ENCODE measurements around the gene UNK. TPM values are rescaled to one million over a fixed set of nuclear protein-coding genes. Genes with fewer than 3 reads are reported as not detected.

The UNK gene
- total RNA-seq, 1 donor from 2014 or later = 49.7 TPM

- Mint-ChIP-seq H3K27ac (no peak overlapping the region), H3K27me3 (no peaks in the 10 kb centered on the region), H3K36me3 (no peaks in the 10 kb centered on the region), H3K4me3 (no peak overlapping the region), H3K4me1 (ENCODE audit: unreplicated experiment) (peaks cover 19% of the 10 kb centered on the region), H3K9me3 (no peaks in the 10 kb centered on the region)
- no peak for TF ChIP-seq CTCF (conservative IDR thresholded peaks at IDR 0.05)
- no peak for DNase-seq (ENCODE audit: extremely low spot score, unreplicated experiment)
These were observed 57.8 kb downstream of the UNK start for GRCh38 chr17:75842411-75842810.

GRCh38 chr17:75842963-75843576 lies 58.5 kb downstream of the UNK start:
- no peak for TF ChIP-seq CTCF (conservative IDR thresholded peaks at IDR 0.05)
- no peaks in the 10 kb centered on the region for H3K27me3 Mint-ChIP-seq
- no peaks in the 10 kb centered on the region for H3K36me3 Mint-ChIP-seq
- H3K9me3 Mint-ChIP-seq = no peaks in the 10 kb centered on the region
- DNase-seq (ENCODE audit: extremely low spot score, unreplicated experiment) = no peak
- H3K4me1 Mint-ChIP-seq (ENCODE audit: unreplicated experiment) = peaks cover 14% of the 10 kb centered on the region
- no peak overlapping the region for H3K27ac Mint-ChIP-seq
- no peak overlapping the region for H3K4me3 Mint-ChIP-seq

GRCh38 chr17:75843577-75844529 lies 59.2 kb downstream of the UNK start, which contains the start of gene UNC13D:
Gene UNC13D (minus strand): TSS chr17:75844404. CDS start chr17:75844337, 67 bp downstream.
- Mint-ChIP-seq H3K4me1 (ENCODE audit: unreplicated experiment) (peaks cover 12% of the 10 kb centered on the region), H3K4me3 (peak within 1 kb of the TSS; percentile 25), H3K36me3 (peaks cover 3% of the 10 kb centered on the region), H3K9me3 (no peaks in the 10 kb centered on the region), H3K27ac (peak within 1 kb of the TSS; percentile 93), H3K27me3 (no peaks in the 10 kb centered on the region)
- no peak for TF ChIP-seq CTCF (conservative IDR thresholded peaks at IDR 0.05)
- no peak for DNase-seq (ENCODE audit: extremely low spot score, unreplicated experiment)

- no peak for TF ChIP-seq CTCF (conservative IDR thresholded peaks at IDR 0.05)
- Mint-ChIP-seq H3K4me3 (peak overlapping the region; percentile 25), H3K36me3 (peaks cover 3% of the 10 kb centered on the region), H3K9me3 (no peaks in the 10 kb centered on the region), H3K27me3 (no peaks in the 10 kb centered on the region), H3K27ac (peak overlapping the region; percentile 93), H3K4me1 (ENCODE audit: unreplicated experiment) (peaks cover 12% of the 10 kb centered on the region)
- DNase-seq (ENCODE audit: extremely low spot score, unreplicated experiment) = no peak
These were observed 60.0 kb downstream of the UNK start for GRCh38 chr17:75844530-75845057.

GRCh38 chr17:75845058-75845711 lies 60.6 kb downstream of the UNK start:
- Mint-ChIP-seq H3K4me1 (ENCODE audit: unreplicated experiment) (peaks cover 12% of the 10 kb centered on the region), H3K27me3 (no peaks in the 10 kb centered on the region), H3K36me3 (peaks cover 3% of the 10 kb centered on the region), H3K9me3 (no peaks in the 10 kb centered on the region), H3K27ac (peak overlapping the region; percentile 93), H3K4me3 (peak overlapping the region; percentile 25)
- no peak for DNase-seq (ENCODE audit: extremely low spot score, unreplicated experiment)
- TF ChIP-seq CTCF (conservative IDR thresholded peaks at IDR 0.05) = peak; percentile 78

Measured in type B pancreatic cell (in vitro differentiated cells).